Cerebellar cortex (tissue), 1 donor: Measurements from ENCODE around the gene IL18RAP.

Experiments used
- DNase-seq: peaks from one replicate; pipeline ENCODE4 v3.0.0-alpha.2; 2015; ENCODE audit warnings: low spot score

The IL18RAP gene

GRCh38 chr2:102421890-102422759, 835 bp upstream of the IL18RAP start:
- no peak for DNase-seq

- no peak for DNase-seq
These were observed 408 bp downstream of the IL18RAP start for GRCh38 chr2:102423368-102423767.

GRCh38 chr2:102424754-102425153, 1.8 kb downstream of the IL18RAP start:
- no peak for DNase-seq

GRCh38 chr2:102425441-102426132, 2.6 kb downstream of the IL18RAP start:
- no peak for DNase-seq

- no peak for DNase-seq
These were observed 4.3 kb downstream of the IL18RAP start for GRCh38 chr2:102427249-102427648.

GRCh38 chr2:102428573-102428972, 5.6 kb downstream of the IL18RAP start:
- DNase-seq, result no peak

GRCh38 chr2:102432386-102432785, 9.4 kb downstream of the IL18RAP start:
- no peak for DNase-seq

- DNase-seq, result no peak
These were observed 11.2 kb downstream of the IL18RAP start for GRCh38 chr2:102433973-102434654.

GRCh38 chr2:102434655-102435381, 11.9 kb downstream of the IL18RAP start:
- DNase-seq, result no peak

GRCh38 chr2:102435741-102436140, 12.8 kb downstream of the IL18RAP start:
- DNase-seq, result no peak

- DNase-seq, result no peak
These were observed 13.4 kb downstream of the IL18RAP start for GRCh38 chr2:102436323-102436722.

- no peak for DNase-seq
These were observed 14.2 kb downstream of the IL18RAP start for GRCh38 chr2:102437122-102437521.

- no peak for DNase-seq
These were observed 15.2 kb downstream of the IL18RAP start for GRCh38 chr2:102438111-102438510.

GRCh38 chr2:102438578-102438977, 15.6 kb downstream of the IL18RAP start:
- DNase-seq, result no peak

- no peak for DNase-seq
These were observed 16.2 kb downstream of the IL18RAP start for GRCh38 chr2:102439065-102439695.

GRCh38 chr2:102442967-102443828, 20.2 kb downstream of the IL18RAP start:
- DNase-seq, result peak; percentile 2

- no peak for DNase-seq
These were observed 21.3 kb downstream of the IL18RAP start for GRCh38 chr2:102444233-102444632.

- no peak for DNase-seq
These were observed 24.0 kb downstream of the IL18RAP start for GRCh38 chr2:102446936-102447335.

GRCh38 chr2:102449370-102449974, 26.5 kb downstream of the IL18RAP start:
- DNase-seq, result peak; percentile 16

GRCh38 chr2:102451968-102452367, 29.0 kb downstream of the IL18RAP start:
- no peak for DNase-seq
